HG03439 (cell line): ENCODE results near the gene OSBPL5.

Source experiments
- ATAC-seq: cut with Tn5 transposase; IDR thresholded peaks from one replicate; pipeline ENCODE4 v1.9.1; 2021; ENCODE audit warnings: mild to moderate bottlenecking, moderate library complexity; ENCODE audit not compliant: unreplicated experiment

The OSBPL5 gene

DNA sequence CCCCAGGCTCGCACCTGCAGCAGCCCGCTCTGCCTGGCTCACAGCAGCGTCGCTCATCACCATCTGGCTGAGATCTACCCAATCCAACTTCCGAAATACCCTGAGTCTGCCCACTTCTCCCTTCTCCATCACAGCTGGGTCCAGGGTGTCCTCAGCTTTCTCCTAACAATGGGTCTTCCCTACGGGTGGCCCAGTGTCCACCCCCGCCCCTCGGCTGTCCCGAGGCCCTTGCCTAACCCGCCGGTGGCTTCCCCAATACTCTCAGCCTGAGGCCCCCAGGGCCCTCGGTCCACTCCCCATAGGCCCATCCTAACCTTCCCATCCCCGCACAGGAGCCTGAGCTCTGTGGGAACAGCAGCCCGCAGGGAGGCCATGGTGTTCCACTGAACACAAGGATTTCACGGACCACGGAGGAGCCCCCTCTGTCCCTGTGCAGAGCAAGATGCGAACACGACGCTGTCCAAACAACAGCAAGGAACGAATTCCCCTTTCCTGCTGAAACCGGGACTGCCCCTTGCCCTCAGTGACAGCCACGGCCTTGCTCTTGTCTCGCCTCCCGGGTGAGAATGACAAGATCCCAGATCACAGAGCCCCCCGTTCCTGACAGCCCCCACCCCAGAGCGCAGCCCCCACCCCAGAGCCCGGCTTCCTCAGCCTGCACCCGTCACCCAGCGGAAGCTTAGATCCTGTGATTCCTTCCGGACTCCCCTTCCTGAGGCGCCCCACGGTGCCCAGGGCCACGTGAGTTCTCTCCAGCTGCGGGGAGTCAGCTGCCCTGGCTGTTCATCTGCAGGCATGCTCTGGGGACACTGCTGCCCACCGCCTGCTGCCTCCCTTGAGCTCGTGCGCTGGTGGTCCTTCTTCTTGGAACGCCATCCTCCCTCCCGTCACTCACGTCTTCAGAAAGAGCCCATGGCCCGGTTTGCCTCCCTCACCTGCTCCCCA, 59.0 kb downstream of the OSBPL5 start:
- no peak for ATAC-seq

DNA sequence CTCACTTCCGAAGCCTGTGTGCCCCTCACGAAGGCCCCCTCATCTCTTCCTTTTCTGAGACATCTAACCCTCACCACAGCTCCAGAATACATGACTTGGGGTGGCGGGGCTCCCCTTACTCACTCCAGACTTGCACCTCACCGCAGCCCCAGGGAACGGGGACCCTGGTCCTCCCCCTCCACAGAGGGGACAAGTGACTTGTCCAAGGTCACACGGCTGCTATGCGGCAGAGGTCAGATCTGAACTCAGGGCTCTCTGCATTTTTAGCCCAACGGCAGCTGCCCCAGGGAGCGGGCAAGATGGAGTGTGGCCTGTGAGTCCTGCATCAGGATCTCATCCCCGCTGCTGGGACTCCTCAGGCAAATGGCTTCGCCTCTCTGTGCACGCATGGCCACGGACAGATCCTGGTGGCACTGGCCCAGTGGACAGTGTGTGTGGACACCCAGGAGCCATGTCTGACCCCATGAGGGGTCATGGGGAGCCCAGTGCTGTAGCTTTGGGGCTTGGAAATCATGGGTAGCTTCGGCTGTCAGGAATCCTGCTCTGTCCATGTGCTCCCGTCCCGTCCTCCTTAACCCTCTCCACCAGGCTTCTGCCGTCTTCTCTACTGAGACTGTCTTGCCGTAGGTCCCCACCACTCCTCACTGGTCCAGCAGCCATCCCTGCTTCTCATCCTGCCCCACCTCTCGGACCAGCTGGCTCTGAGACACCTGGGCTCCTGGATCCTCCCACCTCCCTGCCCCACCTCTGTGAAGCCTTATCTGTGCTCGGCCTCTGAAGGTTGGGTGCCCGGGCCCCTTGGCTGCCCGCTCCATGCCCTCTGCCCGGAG, 59.9 kb downstream of the OSBPL5 start:
- ATAC-seq: no peak

DNA sequence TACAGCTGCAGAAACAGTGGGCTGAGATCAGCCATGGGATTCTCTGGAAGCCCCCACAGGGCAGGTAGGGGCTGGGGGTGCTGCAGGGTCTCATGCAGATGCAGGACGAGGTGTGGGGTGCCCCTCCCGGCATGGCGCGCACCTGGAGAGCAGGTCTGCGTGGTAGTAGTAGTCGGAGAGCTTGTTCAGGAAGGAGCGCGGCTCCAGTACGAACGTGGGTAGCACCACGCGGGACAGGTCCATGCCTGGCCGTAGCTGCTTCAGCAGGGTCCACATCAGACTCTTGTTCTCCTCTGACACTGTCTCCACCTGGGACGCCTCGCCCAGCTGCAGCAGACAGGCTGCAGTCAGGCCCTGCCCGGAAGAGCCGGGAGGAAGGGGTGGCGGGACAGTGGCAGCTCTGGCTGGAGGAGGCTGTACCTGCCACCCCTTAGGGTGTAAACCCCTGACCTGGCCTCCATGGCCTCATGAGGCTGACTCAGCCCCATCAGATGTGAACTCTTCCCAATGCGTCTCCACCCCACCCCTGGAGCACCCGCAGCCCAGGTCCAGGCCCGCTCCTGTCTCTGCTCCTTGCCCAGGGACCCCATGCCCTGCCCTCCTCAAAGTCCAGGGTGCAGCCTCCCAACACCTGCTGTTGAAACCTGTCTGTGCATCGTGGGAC, 60.9 kb downstream of the OSBPL5 start:
- no peak for ATAC-seq

DNA sequence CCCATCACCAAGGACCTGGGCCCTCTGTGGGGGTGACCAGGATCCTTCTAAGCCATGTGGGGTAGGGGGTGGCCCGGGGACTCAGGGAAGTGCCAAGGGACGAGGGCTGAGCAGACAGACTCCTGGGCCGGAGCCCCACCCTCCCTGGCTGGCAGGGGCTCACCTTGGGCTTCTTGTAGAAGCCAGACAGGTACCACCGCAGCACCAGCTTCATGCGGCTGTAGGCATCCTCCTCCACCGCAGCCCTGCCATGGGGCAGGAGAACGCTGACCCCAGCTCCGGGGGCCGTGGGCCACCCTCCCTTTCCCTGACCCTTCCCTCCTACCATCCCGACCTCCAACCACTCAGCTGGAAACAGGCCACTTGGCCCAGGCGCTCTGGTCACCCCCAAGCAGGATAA, 62.0 kb downstream of the OSBPL5 start:
- ATAC-seq: no peak

DNA sequence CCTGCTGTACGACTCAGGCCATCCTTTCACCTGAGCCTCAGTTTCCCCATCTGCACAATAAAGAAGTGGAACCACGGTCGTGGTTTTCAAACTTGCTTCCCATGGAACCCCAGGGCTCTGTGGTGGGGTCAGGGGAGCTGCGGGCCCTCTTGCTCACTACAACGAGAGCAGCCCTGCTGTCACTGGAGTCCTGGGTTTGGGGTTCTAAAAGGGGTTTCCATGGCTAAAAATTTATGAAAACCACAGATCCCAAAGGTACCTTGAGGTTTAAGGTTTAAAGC, 62.5 kb downstream of the OSBPL5 start:
- no peak for ATAC-seq

DNA sequence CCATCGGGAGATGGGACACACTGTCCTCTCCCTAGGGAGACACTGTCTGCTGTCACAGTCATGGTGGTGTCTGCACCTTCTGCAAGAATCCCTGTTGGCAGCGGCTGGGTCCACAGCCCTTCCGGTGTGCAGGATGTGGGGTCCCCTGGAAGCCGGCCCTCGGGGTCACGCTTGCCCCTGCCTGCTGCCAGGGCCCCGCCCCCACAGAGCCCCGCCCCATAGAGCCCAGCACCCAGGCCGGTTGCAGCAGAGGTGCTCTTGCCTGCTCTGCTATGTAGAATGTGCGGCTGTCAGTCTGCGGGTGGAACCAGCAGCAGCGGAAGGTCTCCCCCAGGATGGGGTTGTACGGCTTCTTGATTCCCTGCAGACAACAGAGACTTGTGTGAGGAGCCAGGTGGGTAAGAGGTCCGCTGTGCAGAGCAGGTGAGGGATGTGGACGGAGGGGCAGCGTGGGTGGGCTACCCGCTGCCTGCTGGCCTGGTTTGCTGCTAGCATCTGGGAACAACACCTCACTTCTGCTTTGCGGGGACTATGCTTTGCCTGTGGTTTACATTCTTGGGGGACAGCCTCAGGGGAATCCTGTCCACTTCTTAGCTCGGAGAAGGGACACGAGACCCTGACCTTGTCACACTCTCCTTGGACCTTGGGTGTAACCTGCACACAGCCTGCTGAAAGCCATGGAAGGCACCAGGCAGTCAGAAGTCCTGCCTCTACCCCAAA, 63.0 kb downstream of the OSBPL5 start:
- no peak for ATAC-seq

DNA sequence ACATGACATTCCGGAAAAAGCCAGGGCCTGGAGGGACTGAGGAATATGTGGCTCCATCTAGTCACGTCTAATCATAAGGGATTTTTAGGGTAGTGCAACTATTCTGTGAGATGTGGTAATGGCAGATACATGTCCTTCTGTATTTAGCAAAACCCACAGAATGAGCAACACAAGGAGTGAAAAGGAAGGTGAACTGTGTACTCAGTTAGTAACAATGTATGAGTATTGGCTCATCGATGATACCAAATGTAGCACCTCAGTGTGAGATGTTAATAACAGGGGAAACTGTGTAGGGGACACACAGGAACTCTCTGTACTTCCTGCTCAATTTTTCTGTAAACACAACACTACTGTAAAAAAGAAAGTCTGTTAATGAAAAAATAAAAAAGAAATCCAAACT, 65.9 kb downstream of the OSBPL5 start:
- ATAC-seq: no peak

DNA sequence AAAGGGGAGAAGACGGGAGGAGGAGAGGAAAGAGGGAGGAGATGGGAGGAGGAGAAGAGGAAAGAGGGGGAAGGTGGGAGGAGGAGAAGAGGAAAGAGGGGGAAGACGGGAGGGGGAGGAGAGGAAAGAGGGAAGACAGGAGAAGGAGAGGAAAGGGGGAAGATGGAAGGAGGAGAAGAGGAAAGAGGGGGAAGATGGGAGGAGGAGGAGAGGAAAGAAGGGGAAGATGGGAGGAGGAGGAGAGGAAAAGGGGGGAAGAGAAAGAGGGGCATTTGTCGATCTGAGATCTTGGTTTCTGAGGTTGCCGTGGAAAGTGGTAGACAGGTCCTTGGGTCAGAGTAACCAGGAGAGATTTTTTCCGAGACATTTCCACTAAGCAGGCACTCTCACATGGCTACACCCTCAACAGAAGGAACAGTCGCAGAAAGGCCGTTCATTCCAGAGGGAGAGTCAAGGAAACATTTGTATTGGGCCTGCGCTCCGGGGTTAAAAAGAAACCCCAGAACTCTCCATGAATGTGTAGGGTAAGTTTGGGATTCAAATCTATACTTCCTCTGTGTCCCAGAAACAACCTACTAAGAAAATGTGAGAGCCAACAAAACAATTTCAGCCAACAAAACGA, 68.1 kb downstream of the OSBPL5 start:
- ATAC-seq: no peak

DNA sequence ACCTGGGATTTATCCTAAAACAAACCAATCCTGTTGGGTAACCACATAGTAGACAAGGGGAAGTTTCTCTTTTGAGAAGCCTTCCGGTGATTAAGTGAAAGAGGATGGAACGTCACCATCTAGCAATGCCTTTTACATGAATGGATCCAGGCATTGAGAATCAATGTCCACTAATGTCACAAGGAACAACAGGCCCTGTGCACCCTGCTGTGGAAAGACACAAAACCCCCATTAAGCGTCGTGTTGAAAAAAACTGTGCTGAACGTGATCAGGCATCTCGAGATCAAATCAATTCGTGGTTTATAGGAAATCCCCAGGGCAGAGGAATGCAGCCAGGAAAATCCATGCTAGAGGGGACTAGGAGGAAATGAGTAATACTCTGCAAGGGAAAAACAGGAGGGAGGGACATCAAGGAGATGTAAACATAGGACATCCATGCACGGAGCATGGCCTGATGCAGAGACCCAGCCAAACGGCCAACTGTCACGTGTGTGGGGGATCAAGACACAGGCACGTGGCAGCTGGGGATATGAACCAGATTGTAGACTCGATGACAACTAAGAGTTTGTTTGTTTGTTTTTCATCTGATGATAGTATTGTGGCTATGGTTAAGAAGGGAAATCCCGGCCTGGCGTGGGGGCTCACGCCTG, 69.3 kb downstream of the OSBPL5 start:
- ATAC-seq: no peak

DNA sequence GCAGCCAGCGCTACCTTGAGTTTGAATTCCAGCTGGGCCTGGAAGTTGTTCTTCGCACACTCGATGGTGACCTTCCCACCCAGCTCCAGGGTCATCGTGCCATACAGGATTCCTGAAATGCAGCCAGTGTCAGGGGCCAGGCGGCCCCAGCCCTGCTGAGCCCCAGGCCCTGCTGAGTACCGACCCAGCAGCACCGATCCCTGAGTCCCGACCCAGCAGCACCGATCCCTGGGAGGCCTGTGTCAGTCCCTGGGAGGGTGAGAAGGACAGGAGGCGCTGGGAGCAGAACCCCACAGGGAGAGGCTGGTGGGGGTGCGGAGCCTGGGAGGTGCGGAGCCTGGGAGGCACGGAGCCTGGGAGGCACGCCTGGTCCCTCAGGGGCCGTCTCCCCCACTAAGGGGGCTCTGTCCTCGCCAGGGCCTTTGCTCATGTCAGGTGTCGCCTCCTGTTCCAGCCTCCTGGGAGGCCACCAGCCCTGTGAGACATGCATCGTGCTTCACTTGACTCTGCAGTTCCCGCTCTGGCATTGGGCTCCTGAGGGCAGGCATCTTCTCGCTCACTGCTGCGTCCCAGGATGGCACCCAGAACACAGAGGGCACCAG, 70.8 kb downstream of the OSBPL5 start:
- ATAC-seq: no peak

DNA sequence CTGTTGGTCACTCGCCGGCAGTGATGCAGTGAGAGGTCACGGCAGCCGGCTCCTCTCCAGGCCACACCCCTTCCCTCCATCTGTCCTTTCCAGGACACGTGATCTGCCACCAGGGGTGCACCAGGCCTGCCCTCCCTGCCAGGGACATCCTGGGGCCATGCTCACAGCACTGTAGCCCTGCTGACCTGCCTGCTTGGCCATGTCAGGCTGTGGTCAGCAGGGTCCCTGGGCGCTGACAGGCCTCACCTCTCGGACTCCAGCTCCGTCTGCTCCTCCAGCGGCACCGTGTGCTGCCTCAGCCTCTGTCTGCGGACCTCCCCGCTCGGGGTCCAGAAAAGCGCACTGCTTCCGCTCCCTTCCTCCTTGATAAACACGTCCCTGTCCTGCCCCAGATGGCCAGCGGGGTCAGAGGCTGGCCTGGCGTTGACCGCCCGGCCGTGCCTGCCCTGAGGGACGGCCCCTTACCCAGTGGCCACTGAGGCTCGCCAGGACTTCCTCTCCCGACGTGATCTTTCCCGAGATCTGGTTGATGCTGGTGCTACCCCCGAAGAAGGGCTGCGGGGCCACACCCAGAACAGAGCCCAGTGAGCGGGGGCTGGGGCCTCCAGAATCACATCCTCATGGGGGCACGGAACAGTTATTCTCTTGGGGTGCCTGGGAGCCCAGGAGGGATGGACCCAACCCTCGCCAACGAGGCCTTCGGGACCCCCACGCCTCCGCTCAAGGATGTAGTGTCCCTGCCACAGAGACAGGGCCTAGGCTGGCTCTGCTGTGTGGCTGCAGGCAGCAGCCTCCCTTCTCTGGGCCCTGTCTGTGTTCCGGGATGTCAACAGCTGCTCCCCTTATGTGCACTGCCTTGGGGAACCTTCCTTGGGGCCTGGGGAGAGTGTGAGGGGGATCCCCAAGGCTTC, 71.6 kb downstream of the OSBPL5 start:
- no peak for ATAC-seq

DNA sequence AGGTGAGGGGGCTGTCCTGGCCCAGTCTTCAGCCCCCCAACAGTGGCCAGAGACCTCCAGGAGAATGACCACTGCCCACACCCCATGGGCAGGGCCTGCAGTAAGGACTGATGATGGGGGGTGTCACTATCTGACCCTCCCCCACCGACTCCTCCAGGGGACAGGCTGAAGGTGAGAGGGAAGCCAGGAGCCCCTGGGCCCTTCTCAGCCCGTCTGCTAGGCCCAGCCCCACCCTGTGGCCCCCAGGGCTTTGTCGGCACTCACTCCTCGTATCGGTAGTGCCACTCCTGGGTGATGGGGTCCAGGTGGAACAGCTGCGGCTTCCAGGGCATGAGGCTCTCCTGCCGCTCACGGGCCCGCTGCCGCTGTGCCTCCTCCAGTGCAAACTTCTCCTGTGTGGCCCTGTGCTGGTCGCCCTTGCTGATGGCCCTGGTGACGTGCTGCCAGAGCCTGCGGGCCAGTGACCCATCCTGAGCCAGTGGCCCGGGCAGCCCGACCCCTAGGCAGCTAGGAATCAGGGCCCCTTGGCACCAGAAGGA, 72.4 kb downstream of the OSBPL5 start:
- ATAC-seq: no peak

DNA sequence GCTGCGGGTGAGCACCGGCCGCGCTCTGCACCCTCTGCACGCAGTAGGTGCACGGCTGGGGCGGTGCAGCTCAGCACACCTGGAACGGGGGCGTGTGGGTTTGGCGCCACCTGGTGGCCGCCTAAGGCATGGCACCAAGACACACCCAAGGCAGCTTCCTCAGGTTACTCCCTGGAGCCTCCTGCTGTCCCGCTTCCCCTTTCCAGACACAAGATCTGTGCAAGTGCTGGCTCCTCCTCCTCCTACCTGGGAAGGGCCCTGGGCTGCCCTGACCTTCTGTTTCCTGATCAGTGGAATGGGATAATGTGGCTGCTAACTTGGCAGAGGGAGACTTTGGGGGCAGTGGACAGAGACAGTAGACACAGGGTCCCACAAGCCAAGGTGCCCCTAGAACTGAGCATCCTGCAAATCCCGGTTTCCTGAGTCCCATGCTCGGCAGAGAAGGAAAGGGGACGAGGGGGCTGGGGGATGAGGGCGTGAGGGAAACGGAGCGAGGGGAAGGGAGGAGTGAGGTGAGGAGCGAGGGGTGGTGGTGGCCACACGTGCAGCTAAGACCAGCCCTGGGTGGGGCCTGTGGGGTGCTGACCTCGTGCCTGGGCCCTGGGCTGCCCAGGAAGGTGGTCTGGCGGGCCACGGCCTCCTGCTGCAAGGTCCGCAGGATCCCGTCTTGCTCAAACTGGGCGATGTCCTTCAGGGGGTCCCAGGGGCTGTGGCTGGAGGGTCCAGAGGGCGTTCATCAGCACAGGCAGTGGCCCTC, 73.1 kb downstream of the OSBPL5 start:
- no peak for ATAC-seq

DNA sequence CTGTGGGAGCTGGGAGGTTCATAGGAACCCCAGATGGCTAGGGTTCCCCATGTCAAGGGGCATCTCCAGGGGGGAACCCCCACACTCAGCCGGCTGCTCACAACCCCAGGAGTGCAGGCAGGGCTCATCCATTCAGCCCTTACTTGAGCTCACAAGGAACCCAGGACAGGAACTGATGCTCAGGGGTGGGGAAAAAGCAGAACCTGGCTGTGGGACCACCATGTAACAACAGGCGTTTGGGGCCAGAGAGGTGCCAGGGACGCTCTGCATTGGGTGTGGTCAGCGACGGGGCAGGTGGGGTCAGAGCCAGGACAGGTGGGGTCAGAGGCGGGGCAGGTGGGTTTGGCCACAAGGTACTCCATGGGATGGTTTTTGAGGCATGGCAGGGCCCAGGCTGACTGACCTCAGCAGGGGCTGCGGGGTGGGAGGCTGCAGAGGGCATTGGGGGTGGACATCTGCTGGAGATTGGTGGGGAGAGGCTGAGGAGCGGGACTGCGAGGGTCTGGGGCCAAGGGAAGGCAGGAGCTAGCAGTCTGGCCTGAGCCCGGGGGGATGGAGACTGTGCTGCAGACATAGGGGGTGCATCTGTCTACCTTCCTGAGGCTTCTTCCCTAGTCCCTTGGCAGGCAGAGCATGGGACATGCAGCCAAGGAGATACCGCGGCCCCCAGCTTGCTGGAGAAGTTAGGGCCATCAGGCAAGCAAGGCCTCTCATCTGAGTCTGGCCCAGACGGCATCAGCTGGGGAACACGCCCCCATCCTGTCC, 73.8 kb downstream of the OSBPL5 start:
- no peak for ATAC-seq

DNA sequence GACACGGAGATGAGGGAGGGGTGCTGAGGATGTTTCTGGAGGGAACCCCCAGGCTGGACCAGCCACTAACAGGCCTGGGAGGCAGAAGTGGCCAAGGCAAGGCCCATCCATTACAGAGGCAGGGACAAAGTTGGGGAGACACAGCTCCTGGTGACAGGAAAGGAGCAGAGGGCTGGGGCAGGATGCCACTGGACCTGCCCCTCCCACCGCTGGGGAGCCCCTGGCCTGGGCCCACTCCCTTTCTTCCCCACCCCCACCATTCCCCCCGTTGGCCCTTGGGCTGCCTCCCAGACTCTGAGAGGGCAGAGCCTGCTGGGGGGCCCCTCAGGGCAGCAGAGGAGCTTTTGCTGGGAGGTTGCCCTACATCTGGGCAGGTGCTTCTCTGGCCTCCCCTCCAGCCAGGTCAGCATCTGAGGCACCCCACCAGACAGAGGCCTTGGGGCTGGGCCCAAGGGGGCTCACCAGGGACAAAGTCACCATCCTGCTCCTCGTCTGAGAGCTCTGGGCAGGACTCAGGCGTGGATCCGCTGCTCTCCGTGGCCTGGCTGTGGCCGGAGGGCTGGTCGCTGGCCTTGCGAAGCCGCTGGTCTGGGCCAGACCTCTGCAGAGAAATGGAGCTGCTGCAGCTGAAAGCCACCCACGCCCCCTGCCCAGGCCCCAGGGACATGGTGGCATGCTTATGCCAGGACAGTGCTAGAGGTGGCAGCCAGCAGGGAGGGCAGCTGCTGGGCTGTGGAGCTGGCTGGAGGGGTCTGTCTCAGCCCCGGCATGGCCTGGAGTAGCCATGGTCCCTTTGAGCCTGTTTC, 74.8 kb downstream of the OSBPL5 start:
- ATAC-seq: no peak
